Endothelial cell of umbilical vein (primary cell): ENCODE data around the gene PLA2G5. TPM values are rescaled to one million over a fixed set of nuclear protein-coding genes. Genes with fewer than 3 reads are reported as not detected.

Experiments
- BruUV-seq: library from RNA; stranded (reverse); fragments of 400-500 nt; replicated peaks from 2 replicates; lab custom pipeline; 2021; lab: Mats Ljungman, UMichigan
- CTCF ChIA-PET: fragments of 300-600, 350-600 bp; sonication (Branson Sonifier 250); formaldehyde crosslinking; loops from one replicate; lab custom pipeline; 2021; ENCODE audit warnings: antibody characterized with exemption, inconsistent platforms; lab: Charles Lee
- POLR2A ChIA-PET: fragments of 300-600, 350-600 bp; sonication (Branson Sonifier 250); formaldehyde crosslinking; loops from one replicate; lab custom pipeline; 2021; ENCODE audit warnings: antibody characterized with exemption, inconsistent platforms; lab: Charles Lee
- DNase-seq: peaks from one replicate; pipeline ENCODE4 v3.0.0-alpha.2; 2011; ENCODE audit warnings: low read depth, low spot score
- FAIRE-seq: peaks from 2 replicates; lab custom pipeline; 2011; peaks lifted over from hg19 to GRCh38; lab: Jason Lieb, UNC
- H2AFZ ChIP-seq: 2 replicates; pipeline ENCODE4 v1.6.0; 2012; ENCODE audit warnings: low read depth, low read length, control low read depth, inconsistent platforms
- H3K27ac ChIP-seq: 2 replicates; pipeline ENCODE4 v1.5.1; 2011; ENCODE audit warnings: low read depth, mild to moderate bottlenecking, control low read depth, low read length, moderate library complexity; ENCODE audit not compliant: insufficient read depth
- H3K27me3 ChIP-seq, 2 experiments: 2 replicates each; pipeline versions ENCODE4 v1.6.0 to v1.6.1; 2011; ENCODE audit warnings: low read length in 2 of 2, mixed read lengths in 1 of 2; ENCODE audit not compliant: control insufficient read depth in 2 of 2, insufficient read depth in 2 of 2
- H3K36me3 ChIP-seq, 2 experiments: 2 replicates in 1 of 2; 3 replicates in 1 of 2; pipeline ENCODE4 v1.5.1; 2011; ENCODE audit warnings: low read length in 2 of 2, mild to moderate bottlenecking in 1 of 2, moderate library complexity in 1 of 2; ENCODE audit not compliant: control insufficient read depth in 2 of 2, insufficient read depth in 2 of 2; ENCODE audit errors: extremely low read depth in 1 of 2
- H3K4me1 ChIP-seq: 3 replicates; pipeline ENCODE4 v1.5.1; 2011; ENCODE audit warnings: mild to moderate bottlenecking, low read length; ENCODE audit not compliant: control insufficient read depth, insufficient read depth; ENCODE audit errors: extremely low read depth
- H3K4me2 ChIP-seq: 2 replicates; pipeline ENCODE4 v1.6.1; 2011; ENCODE audit warnings: low read length, control low read depth, mixed read lengths; ENCODE audit not compliant: insufficient read depth
- H3K4me3 ChIP-seq, 3 experiments: fragments of 200-600 bp in 1 of 3; sonication (generic), shearing (Covaris generic) in 1 of 3; replicated peaks in 1 of 3; 2 replicates each; pipeline ENCODE4 v1.5.1; 2011 to 2016; ENCODE audit warnings: control low read depth in 3 of 3, low read length in 3 of 3, mild to moderate bottlenecking in 2 of 3, inconsistent platforms in 1 of 3, low read depth in 1 of 3, moderate library complexity in 1 of 3; ENCODE audit not compliant: insufficient read depth in 1 of 3
- H3K79me2 ChIP-seq: 2 replicates; pipeline ENCODE4 v1.6.0; 2012; ENCODE audit warnings: low read length, inconsistent platforms; ENCODE audit not compliant: control insufficient read depth, insufficient read depth
- H3K9ac ChIP-seq: replicated peaks from 2 replicates; pipeline ENCODE3; 2011; ENCODE audit warnings: low read length, control low read depth; ENCODE audit not compliant: insufficient read depth; ENCODE audit errors: extremely low read depth
- H3K9me1 ChIP-seq: replicated peaks from 3 replicates; pipeline ENCODE4 v1.6.0; 2011; ENCODE audit warnings: mild to moderate bottlenecking, low read length; ENCODE audit not compliant: control insufficient read depth, insufficient read depth; ENCODE audit errors: extremely low read depth
- H3K9me3 ChIP-seq: replicated peaks from 2 replicates; pipeline ENCODE4 v1.5.1; 2012; ENCODE audit warnings: low read length, inconsistent platforms; ENCODE audit not compliant: control insufficient read depth, insufficient read depth
- H4K20me1 ChIP-seq: replicated peaks from 2 replicates; pipeline ENCODE3; 2011; ENCODE audit warnings: mild to moderate bottlenecking, low read length; ENCODE audit not compliant: control insufficient read depth, insufficient read depth; ENCODE audit errors: extremely low read depth
- CTCF ChIP-seq, 2 donors: IDR thresholded peaks; 1 replicate in 1 of 2; 2 replicates in 1 of 2; pipeline ENCODE4 v1.5.1; 2011; ENCODE audit warnings: low read length in 2 of 2, mild to moderate bottlenecking in 2 of 2, moderate library complexity in 2 of 2, control low read depth in 1 of 2, inconsistent platforms in 1 of 2, low read depth in 1 of 2; ENCODE audit not compliant: insufficient read depth in 1 of 2; ENCODE audit errors: extremely low read depth in 1 of 2
- EZH2 ChIP-seq: IDR thresholded peaks from 2 replicates; pipeline ENCODE4 v1.6.1; 2012; ENCODE audit warnings: borderline replicate concordance, low read depth, mild to moderate bottlenecking, moderate library complexity, low read length, inconsistent platforms; ENCODE audit not compliant: severe bottlenecking
- FOS ChIP-seq: IDR thresholded peaks from 2 replicates; pipeline ENCODE4 v1.6.1; 2011; ENCODE audit warnings: mild to moderate bottlenecking, low read length, moderate library complexity, borderline replicate concordance; ENCODE audit not compliant: insufficient read depth
- JUN ChIP-seq: IDR thresholded peaks from 2 replicates; pipeline ENCODE4 v1.6.1; 2011; ENCODE audit warnings: borderline replicate concordance, low read depth; ENCODE audit not compliant: insufficient read length, insufficient read depth
- MYC ChIP-seq: IDR thresholded peaks from one replicate; pipeline ENCODE4 v1.6.1; 2011; ENCODE audit warnings: mild to moderate bottlenecking, low read depth, low read length
- POLR2A ChIP-seq: IDR thresholded peaks from 2 replicates; pipeline ENCODE4 v1.6.1; 2012; ENCODE audit warnings: low read depth, mild to moderate bottlenecking, control low read depth, low read length
- POLR2AphosphoS5 ChIP-seq: IDR thresholded peaks from 2 replicates; pipeline ENCODE4 v1.6.1; 2012; ENCODE audit warnings: low read depth, mild to moderate bottlenecking, control low read depth, low read length, moderate library complexity; ENCODE audit not compliant: insufficient read depth
- dilution Hi-C: fragments of 300-500 bp; cut with MboI; formaldehyde crosslinking; loops from one replicate; pipeline ENCODE4 v1.15.0; 2019; ENCODE audit warnings: low sequenced_read_pairs; ENCODE audit not compliant: extremely low pct_ligation_motif_present
- intact Hi-C: fragments of 100-400 bp; cut with micrococcal nuclease; formaldehyde crosslinking; loops from one replicate; pipeline ENCODE4 v1.10.0; 2022
- polyA plus RNA-seq, 4 experiments: library from polyadenylated mRNA; depleted of rRNA in 3 of 4; stranded (reverse) in 3 of 4; unstranded in 1 of 4; fragments of >200 nt; gene quantifications; 2 replicates each; pipeline versions ENCODE4 v1.2.1 to v1.2.3, GENCODE V29; 2011 to 2012; ENCODE audit warnings: missing spikeins in 1 of 4
- total RNA-seq: library from RNA; stranded (reverse); gene quantifications from 2 replicates; pipeline ENCODE4 v1.2.3, GENCODE V29; 2021

The PLA2G5 gene
- total and polyA plus RNA-seq, 2 donors (not counting 3 experiments of a cell fraction or from before 2014, with no cell fraction given): 0.06 TPM; not detected in 1

GRCh38 chr1:20123722-20124455, 53.9 kb downstream of the PLA2G5 start:
- no TSS peak for BruUV-seq
- intact Hi-C loops: no loop called here
- H3K79me2 ChIP-seq: no peaks in the 10 kb centered on the region
- H3K9me1 ChIP-seq: no peaks in the 10 kb centered on the region
- ChIA-PET POLR2A (no interaction called here), CTCF (interaction anchor here (1.2 to 1.3 kb wide), 2 partner anchors 13 to 39 kb away, joined by 3 to 7 read pairs; no protein-coding TSS in a partner anchor)
- H3K27me3 ChIP-seq: peaks cover 1 to 3% of the 10 kb centered on the region in 2 experiments
- H3K36me3 ChIP-seq: no peaks in the 10 kb centered on the region
- H2AFZ ChIP-seq: no peak overlapping the region
- no peak overlapping the region for H3K4me3 ChIP-seq
- DNase-seq (no peak), FAIRE-seq (no peak)
- H3K27ac ChIP-seq: no peak overlapping the region
- H3K9ac ChIP-seq: no peak overlapping the region
- TF ChIP-seq EZH2 (no peak), POLR2AphosphoS5 (no peak), POLR2A (no peak)
- no peak overlapping the region for H3K4me2 ChIP-seq
- no peaks in the 10 kb centered on the region for H3K4me1 ChIP-seq
- H4K20me1 ChIP-seq: no peaks in the 10 kb centered on the region
- dilution Hi-C loops: no loop called here
- H3K9me3 ChIP-seq: no peaks in the 10 kb centered on the region

- no peak overlapping the region for H3K4me3 ChIP-seq
- H3K36me3 ChIP-seq: no peaks in the 10 kb centered on the region
- H2AFZ ChIP-seq: no peak overlapping the region
- peaks cover 1 to 3% of the 10 kb centered on the region in 2 experiments for H3K27me3 ChIP-seq
- dilution Hi-C loops: no loop called here
- no peak overlapping the region for H3K4me2 ChIP-seq
- POLR2A ChIA-PET: no interaction called here
- no peak overlapping the region for H3K9ac ChIP-seq
- intact Hi-C loops: no loop called here
- BruUV-seq: no TSS peak
- no peak overlapping the region for H3K27ac ChIP-seq
- CTCF ChIA-PET: interaction anchor here (0.8 to 1.3 kb wide), 4 partner anchors 14 to 38 kb away, joined by 3 to 7 read pairs (median 4); no protein-coding TSS in a partner anchor
- H3K79me2 ChIP-seq: no peaks in the 10 kb centered on the region
- FAIRE-seq (peak; percentile 55), DNase-seq (peak; percentile 65)
- H4K20me1 ChIP-seq: no peaks in the 10 kb centered on the region
- H3K9me1 ChIP-seq: no peaks in the 10 kb centered on the region
- H3K9me3 ChIP-seq: no peaks in the 10 kb centered on the region
- no peaks in the 10 kb centered on the region for H3K4me1 ChIP-seq
- TF ChIP-seq POLR2AphosphoS5 (no peak), JUN (peak; percentile 51), MYC (no peak), FOS (peak; percentile 44), CTCF (IDR thresholded peaks at IDR 0.05; ENCODE audit: extremely low read depth in 1 of 2, insufficient read depth in 1 of 2, low read depth in 1 of 2, low read length in 2 of 2) (no peak)
Observed at GRCh38 chr1:20124456-20125057, 54.6 kb downstream of the PLA2G5 start.
